ACC112 (cell line): ENCODE measurements around the gene JAK2.
A peak's percentile ranks its signal among the peaks of the same experiment; 100 is the strongest.
"Not testable (repeated sequence)": the region's sequence is repeated elsewhere in the genome, so short reads cannot be mapped to it uniquely, and the experiment has no call there.

ENCODE experiments used
- H2AFZ ChIP-seq: fragments of 200-600 bp; sonication (generic); one replicate; pipeline ENCODE4 v1.6.0; 2017; ENCODE audit warnings: antibody characterized with exemption, low read length; ENCODE audit not compliant: unreplicated experiment
- H3K27ac ChIP-seq: fragments of 200-600 bp; sonication (generic); 2 replicates; pipeline ENCODE4 v1.5.1; 2014; ENCODE audit warnings: low read depth, mild to moderate bottlenecking, antibody characterized with exemption, low read length, moderate library complexity
- H3K27me3 ChIP-seq: fragments of 200-600 bp; sonication (generic); 2 replicates; pipeline ENCODE4 v1.6.1; 2014; ENCODE audit warnings: mild to moderate bottlenecking, antibody characterized with exemption, low read length, moderate library complexity, mixed read lengths; ENCODE audit not compliant: insufficient read depth
- H3K36me3 ChIP-seq: fragments of 200-600 bp; sonication (generic); 2 replicates; pipeline ENCODE4 v1.6.1; 2016; ENCODE audit warnings: mild to moderate bottlenecking, antibody characterized with exemption, low read length, moderate library complexity, mixed read lengths; ENCODE audit not compliant: insufficient read depth
- H3K4me1 ChIP-seq: fragments of 200-600 bp; sonication (generic); one replicate; pipeline ENCODE4 v1.6.1; 2016; ENCODE audit warnings: low read length, mixed read lengths; ENCODE audit not compliant: insufficient read depth, unreplicated experiment, control insufficient read depth
- H3K4me3 ChIP-seq: fragments of 200-600 bp; sonication (generic); 2 replicates; pipeline ENCODE4 v1.5.1; 2014; ENCODE audit warnings: mild to moderate bottlenecking, low read depth, low read length
- H3K79me2 ChIP-seq: fragments of 200-600 bp; sonication (generic); one replicate; pipeline ENCODE4 v1.6.0; 2016; ENCODE audit warnings: low read length; ENCODE audit not compliant: control insufficient read depth, unreplicated experiment, insufficient read depth

The JAK2 gene

DNA sequence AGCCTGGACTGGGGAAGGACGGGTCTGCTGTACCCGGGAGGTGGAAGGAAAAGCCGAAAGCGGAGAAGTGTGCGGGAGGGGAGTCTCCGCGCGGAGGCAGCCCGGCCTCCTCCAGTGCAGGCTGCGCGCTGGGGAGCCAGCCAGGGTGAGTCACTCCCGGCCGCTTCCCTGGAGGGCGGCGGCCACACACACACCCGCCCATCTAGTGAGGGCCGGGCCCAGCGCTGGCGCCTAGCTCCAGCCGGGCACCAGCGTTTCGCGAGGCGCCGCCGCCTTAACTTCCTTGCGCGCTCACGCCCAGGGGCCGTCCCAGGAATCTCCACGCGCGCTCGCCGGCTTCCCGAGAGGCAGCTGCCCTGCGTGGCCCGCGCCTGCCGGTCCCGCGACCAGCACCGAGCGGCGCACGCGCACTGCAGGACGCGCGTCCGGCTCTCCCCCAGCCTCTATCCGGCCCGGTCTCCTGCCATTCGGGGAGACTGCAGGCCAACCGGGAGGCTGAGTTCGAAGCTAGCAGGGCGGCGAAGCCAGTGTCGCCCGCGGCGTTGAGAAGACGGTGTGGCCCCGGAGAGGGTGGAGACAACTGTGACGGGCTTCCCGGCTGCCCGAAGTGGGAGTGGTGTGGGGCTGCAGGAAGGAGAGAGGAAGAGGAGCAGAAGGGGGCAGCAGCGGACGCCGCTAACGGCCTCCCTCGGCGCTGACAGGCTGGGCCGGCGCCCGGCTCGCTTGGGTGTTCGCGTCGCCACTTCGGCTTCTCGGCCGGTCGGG lies at the start of gene JAK2:
TSS of gene JAK2 (plus strand) at position 652 of the 765 bp plus-strand sequence. CDS start 36,716 bp downstream, outside the sequence.
- peak within 1 kb of the TSS; percentile 93 for H3K27ac ChIP-seq
- H3K27me3 ChIP-seq, result no peaks in the 10 kb centered on the region
- H3K79me2 ChIP-seq, result peaks cover 40% of the 10 kb centered on the region
- H2AFZ ChIP-seq, result peak within 1 kb of the TSS; percentile 55
- H3K36me3 ChIP-seq, result 0 out of 2 replicates have a peak, but pooled peaks cover 7% of the 10 kb centered on the region
- H3K4me1 ChIP-seq, result peaks cover 52% of the 10 kb centered on the region
- H3K4me3 ChIP-seq, result peak within 1 kb of the TSS; percentile 92

DNA sequence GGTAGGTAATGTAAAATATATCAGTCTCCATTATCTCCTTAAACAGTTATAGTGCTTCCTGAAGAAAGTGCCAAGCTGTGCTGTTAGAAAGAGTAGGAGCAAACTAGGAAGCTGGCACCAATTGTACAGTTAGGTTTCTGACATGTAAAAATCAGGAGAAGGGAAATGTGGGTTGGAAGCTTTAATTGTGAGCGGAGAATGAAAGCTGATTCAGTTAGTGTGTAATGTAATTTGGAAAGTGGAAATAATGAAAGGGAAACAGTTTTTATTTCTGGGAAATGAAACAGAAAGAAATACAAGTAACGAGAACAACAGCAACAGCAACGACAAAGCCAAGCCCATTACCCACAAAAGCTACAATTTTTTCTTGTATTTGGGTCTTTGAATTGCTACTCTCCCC lies 48.8 kb upstream of the JAK2 start:
- Histone ChIP-seq H3K79me2 (no peaks in the 10 kb centered on the region), H3K36me3 (no peaks in the 10 kb centered on the region), H3K4me1 (peaks cover 18% of the 10 kb centered on the region), H2AFZ (peak overlapping the region; percentile 0), H3K27ac (no peak overlapping the region), H3K4me3 (no peak overlapping the region), H3K27me3 (no peaks in the 10 kb centered on the region)

DNA sequence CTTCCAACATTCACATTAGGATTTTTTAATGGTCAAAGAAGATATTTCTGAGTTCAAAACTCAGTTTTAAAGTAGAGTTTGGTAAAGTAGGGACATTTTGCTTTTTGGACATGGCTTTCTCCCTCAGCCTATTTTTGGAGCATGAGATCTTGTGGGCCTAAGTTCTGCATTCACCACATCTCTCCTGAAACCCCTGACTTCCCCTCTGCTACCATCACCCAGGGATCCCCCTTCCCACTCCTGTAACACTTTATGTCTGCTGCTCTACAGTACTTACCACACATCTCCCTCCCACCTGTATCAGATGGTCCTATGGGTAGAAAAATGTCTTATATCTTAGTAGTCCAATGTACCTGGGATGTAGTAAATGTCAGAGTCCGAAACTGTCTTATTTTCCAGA lies 48.2 kb upstream of the JAK2 start:
- Histone ChIP-seq H3K4me3 (no peak overlapping the region), H3K36me3 (no peaks in the 10 kb centered on the region), H3K79me2 (no peaks in the 10 kb centered on the region), H3K4me1 (peaks cover 18% of the 10 kb centered on the region), H2AFZ (no peak overlapping the region), H3K27ac (no peak overlapping the region), H3K27me3 (no peaks in the 10 kb centered on the region)

DNA sequence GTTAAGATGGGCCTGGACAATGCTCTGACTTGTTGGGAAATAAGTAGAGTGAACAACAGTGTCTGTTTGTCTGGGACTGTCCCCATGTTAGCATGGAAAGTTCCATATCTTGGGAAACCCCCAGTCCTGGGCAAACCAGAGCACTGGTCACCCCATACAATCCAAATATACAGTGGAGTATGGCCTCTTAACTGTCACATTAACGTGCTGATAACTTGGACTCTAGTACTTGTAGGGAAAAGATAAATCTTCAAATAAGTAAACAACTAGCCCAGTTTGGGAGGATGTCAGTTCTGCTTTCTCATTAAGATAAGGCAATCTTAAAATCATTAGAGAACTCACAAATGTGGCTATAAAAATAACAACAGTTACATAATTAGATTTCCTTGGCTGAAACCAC lies 47.6 kb upstream of the JAK2 start:
- Histone ChIP-seq H3K4me3 (no peak overlapping the region), H3K4me1 (peaks cover 18% of the 10 kb centered on the region), H3K27me3 (no peaks in the 10 kb centered on the region), H3K27ac (no peak overlapping the region), H2AFZ (no peak overlapping the region), H3K79me2 (no peaks in the 10 kb centered on the region), H3K36me3 (no peaks in the 10 kb centered on the region)

DNA sequence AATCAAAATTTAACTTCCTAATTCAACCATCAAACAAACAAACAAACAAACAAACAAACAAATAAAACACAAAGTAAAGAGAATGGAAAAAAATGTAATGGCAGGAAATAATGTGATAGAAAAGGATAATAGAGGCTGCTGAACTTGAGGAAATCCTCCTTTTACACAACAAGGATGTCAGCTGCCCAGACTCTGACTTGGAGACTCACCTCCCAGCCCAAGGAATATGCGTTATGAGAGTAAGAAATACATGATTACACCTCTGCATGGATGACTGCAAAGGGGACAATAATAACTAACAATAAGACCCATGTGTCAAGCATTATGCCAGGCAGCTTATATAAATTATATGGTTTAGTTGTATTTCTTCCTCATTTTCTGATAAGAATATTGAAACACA lies 46.6 kb upstream of the JAK2 start:
- Histone ChIP-seq H3K27me3 (no peaks in the 10 kb centered on the region), H3K4me1 (peaks cover 10% of the 10 kb centered on the region), H3K27ac (no peak overlapping the region), H3K4me3 (no peak overlapping the region), H3K79me2 (no peaks in the 10 kb centered on the region), H2AFZ (no peak overlapping the region), H3K36me3 (no peaks in the 10 kb centered on the region)

DNA sequence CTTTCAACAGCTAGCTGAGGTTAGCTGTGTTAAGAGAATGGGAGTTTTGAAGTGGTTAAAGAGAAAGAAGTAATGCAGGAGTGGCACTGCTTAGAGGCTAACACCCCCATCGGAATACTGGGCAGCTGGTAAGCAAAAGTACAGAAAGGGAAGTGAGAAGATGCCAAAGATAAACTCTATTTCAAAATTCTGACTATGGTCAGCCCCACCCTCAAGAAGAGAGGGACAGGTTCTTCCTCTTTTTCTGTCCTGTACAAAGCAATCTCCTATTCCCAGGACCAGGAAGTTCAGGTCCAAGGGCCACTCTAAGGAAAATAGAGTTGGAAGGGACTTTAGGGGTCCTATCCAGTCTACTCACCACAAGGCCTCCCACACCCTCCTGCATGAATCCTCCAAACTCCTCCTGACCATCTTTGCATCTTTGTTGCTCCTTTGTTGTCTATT lies 45.9 kb upstream of the JAK2 start:
- H2AFZ ChIP-seq, result no peak overlapping the region
- no peak overlapping the region for H3K27ac ChIP-seq
- H3K27me3 ChIP-seq, result no peaks in the 10 kb centered on the region
- peaks cover 9% of the 10 kb centered on the region for H3K4me1 ChIP-seq
- H3K36me3 ChIP-seq, result no peaks in the 10 kb centered on the region
- no peaks in the 10 kb centered on the region for H3K79me2 ChIP-seq
- H3K4me3 ChIP-seq, result no peak overlapping the region

DNA sequence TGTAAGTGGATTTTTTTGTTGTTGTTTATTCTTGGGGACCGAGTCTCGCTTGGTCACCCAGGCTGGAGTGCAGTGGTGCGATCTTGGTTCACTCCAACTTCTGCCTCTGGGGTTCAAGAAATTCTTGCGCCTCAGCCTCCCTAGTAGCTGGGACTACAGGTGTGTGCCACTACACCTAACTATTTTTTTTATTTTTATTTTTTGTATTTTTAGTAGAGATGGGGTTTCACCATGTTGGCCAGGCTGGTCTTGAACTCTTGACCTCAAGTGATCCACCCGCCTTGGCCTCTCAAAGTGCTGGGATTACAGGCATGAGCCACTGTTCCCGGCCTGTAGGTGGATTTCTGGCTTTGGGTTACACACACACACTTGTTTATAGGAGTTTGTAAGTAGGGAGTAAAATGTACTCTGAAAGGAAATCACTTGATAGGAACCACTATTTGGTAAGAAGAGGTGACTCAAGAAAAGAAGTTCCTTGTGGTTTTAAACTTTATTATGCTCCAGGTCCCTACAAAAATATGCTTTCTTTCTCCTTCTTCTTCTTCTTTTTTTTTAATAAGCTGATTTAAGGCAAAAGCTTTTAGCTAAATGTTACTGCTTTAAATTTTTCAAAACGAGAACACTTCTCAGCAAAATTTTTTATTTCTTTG lies 42.9 kb upstream of the JAK2 start:
- H3K36me3 ChIP-seq, H3K4me1 ChIP-seq, H3K79me2 ChIP-seq, H3K4me3 ChIP-seq, H3K27me3 ChIP-seq: not testable (repeated sequence)
- H2AFZ ChIP-seq, result peak overlapping the region; percentile 3
- peak overlapping the region; percentile 35 for H3K27ac ChIP-seq

DNA sequence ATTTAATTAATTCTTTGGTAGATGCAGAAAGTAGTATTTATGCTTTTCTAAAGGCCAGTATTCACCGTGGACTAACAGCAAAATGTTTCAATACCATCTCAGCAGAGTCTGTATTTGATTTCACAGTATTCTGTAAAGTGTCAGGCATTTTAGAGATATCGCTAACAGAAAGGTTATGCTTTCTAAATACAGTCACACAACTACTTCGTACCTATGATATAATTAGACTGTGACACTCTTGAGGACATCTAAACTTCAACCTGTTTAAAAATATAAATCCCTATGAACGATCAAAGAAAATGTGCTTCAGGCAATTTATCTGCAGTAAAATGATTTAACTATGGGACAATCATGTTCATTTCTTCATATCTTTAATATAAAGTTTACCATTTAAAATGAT lies 41.7 kb upstream of the JAK2 start:
- no peaks in the 10 kb centered on the region for H3K27me3 ChIP-seq
- no peaks in the 10 kb centered on the region for H3K79me2 ChIP-seq
- no peak overlapping the region for H2AFZ ChIP-seq
- no peaks in the 10 kb centered on the region for H3K36me3 ChIP-seq
- H3K4me3 ChIP-seq, result no peak overlapping the region
- no peaks in the 10 kb centered on the region for H3K4me1 ChIP-seq
- no peak overlapping the region for H3K27ac ChIP-seq

DNA sequence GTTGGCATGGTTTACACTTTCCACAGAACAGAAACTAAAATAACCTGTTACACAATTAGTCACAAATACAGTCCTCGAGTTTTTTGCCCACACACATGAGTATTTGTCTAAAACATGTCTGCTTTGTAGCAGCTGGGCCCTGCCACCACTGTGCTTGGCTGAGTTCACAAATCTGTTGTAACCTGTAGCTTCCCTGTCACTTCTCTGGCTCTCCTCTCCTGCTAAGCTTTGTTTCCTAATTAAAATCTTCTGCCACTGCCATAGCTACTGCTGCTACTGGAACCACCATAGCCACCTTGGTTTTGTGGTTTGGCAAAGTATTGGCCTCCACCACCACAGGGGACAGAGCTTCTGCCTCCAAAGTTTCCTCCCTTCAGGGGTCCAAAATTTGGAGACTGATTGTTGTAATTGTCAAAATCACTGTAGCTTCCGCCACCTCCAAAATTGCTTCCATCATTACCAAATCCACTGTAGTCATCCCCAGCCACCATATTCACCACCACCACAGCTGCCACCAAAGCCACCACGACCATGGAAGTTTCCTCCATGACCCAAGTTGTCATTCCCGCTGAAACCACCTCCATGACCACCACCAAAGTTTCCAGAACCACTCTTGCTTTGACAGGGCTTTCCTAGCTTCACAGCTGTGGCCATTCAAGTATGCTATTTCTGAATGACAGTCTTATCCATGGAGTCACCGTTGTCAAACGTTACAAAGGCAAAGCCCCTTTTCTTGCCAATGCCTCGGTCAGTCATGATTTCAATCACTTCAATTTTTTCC lies 40.5 kb upstream of the JAK2 start:
- H3K27ac ChIP-seq, H3K4me1 ChIP-seq, H3K36me3 ChIP-seq, H3K4me3 ChIP-seq, H3K79me2 ChIP-seq, H2AFZ ChIP-seq, H3K27me3 ChIP-seq: not testable (repeated sequence)

DNA sequence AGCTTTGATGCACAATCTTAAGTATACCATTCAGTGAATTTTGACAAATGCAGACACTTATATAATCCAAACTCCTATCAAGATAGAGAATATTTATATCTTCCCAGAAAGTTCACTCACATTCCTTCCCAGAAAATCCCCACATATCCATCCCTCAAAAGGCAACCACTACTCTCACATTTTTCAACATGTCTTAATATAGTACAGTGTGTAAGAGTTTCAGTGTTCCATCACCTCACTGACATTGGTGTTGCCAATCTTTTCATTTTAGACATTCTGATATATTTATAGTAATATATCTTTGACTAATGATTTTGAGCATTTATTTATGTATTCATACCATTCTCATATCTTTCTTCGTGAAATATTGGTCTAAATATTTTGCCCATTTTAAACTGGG lies 38.1 kb upstream of the JAK2 start:
- Histone ChIP-seq H3K36me3 (no peaks in the 10 kb centered on the region), H3K27me3 (no peaks in the 10 kb centered on the region), H3K4me3 (no peak overlapping the region), H2AFZ (no peak overlapping the region), H3K79me2 (no peaks in the 10 kb centered on the region), H3K27ac (no peak overlapping the region), H3K4me1 (no peaks in the 10 kb centered on the region)
